H9 (cell line): Measurements from ENCODE around the gene ADGB. TPM values are rescaled to one million over a fixed set of nuclear protein-coding genes. Genes with fewer than 3 reads are reported as not detected.

Experiments used
- DNase-seq: peaks from one replicate; pipeline ENCODE4 v3.0.0-alpha.2; 2017
- H2AFZ ChIP-seq: one replicate; pipeline ENCODE4 v1.6.1; 2013; ENCODE audit warnings: mild to moderate bottlenecking, low read length, control low read depth, moderate library complexity
- H2AK5ac ChIP-seq: 2 replicates; pipeline ENCODE4 v1.6.1; 2013; ENCODE audit warnings: low read length, control low read depth, mixed read lengths; ENCODE audit not compliant: insufficient read length
- H2BK120ac ChIP-seq: one replicate; pipeline ENCODE4 v1.6.1; 2013; ENCODE audit warnings: low read depth, mild to moderate bottlenecking, low read length, control low read depth, inconsistent platforms; ENCODE audit not compliant: poor library complexity, severe bottlenecking
- H2BK12ac ChIP-seq: 2 replicates; pipeline ENCODE4 v1.6.1; 2013; ENCODE audit warnings: low read length, control low read depth, mixed read lengths, low read depth; ENCODE audit not compliant: insufficient read length
- H2BK15ac ChIP-seq: 2 replicates; pipeline ENCODE4 v1.6.1; 2013; ENCODE audit warnings: low read depth, low read length, control low read depth
- H2BK20ac ChIP-seq: one replicate; pipeline ENCODE4 v1.6.1; 2013; ENCODE audit warnings: low read depth, mild to moderate bottlenecking, low read length, control low read depth, inconsistent platforms; ENCODE audit not compliant: poor library complexity, severe bottlenecking
- H2BK5ac ChIP-seq: 2 replicates; pipeline ENCODE4 v1.6.1; 2013; ENCODE audit warnings: low read length, control low read depth, mixed read lengths; ENCODE audit not compliant: insufficient read length
- H3K14ac ChIP-seq: 2 replicates; pipeline ENCODE4 v1.6.1; 2013; ENCODE audit warnings: low read length, control low read depth; ENCODE audit not compliant: insufficient read depth
- H3K18ac ChIP-seq: 2 replicates; pipeline ENCODE4 v1.6.1; 2013; ENCODE audit warnings: low read depth, mild to moderate bottlenecking, mixed read lengths, low read length, control low read depth; ENCODE audit not compliant: insufficient read length
- H3K23ac ChIP-seq: 2 replicates; pipeline ENCODE4 v1.6.1; 2013; ENCODE audit warnings: low read length, control low read depth, mixed read lengths, low read depth; ENCODE audit not compliant: insufficient read length
- H3K23me2 ChIP-seq: 2 replicates; pipeline ENCODE4 v1.6.1; 2013; ENCODE audit warnings: low read depth, mild to moderate bottlenecking, mixed read lengths, low read length, control low read depth; ENCODE audit not compliant: insufficient read length, poor library complexity, severe bottlenecking
- H3K27ac ChIP-seq: 2 replicates; pipeline ENCODE4 v1.5.1; 2013; ENCODE audit warnings: low read length, control low read depth, mixed read lengths, low read depth; ENCODE audit not compliant: insufficient read length
- H3K27me3 ChIP-seq: 2 replicates; pipeline ENCODE4 v1.6.1; 2013; ENCODE audit warnings: low read length, control low read depth, inconsistent platforms; ENCODE audit not compliant: insufficient read depth
- H3K4ac ChIP-seq: 2 replicates; pipeline ENCODE4 v1.6.1; 2013; ENCODE audit warnings: low read depth, mild to moderate bottlenecking, control low read depth, inconsistent platforms, low read length, moderate library complexity
- H3K4me1 ChIP-seq: 2 replicates; pipeline ENCODE4 v1.6.1; 2013; ENCODE audit warnings: low read length, control low read depth, inconsistent platforms; ENCODE audit not compliant: insufficient read depth
- H3K4me2 ChIP-seq: 2 replicates; pipeline ENCODE4 v1.6.1; 2013; ENCODE audit warnings: low read length, control low read depth, mixed read lengths; ENCODE audit not compliant: insufficient read length, insufficient read depth
- H3K56ac ChIP-seq: 2 replicates; pipeline ENCODE4 v1.6.1; 2013; ENCODE audit warnings: low read depth, mild to moderate bottlenecking, mixed read lengths, low read length, control low read depth; ENCODE audit not compliant: insufficient read length
- H3K79me1 ChIP-seq: 2 replicates; pipeline ENCODE4 v1.6.1; 2013; ENCODE audit warnings: low read depth, mild to moderate bottlenecking, moderate library complexity, low read length, control low read depth, inconsistent platforms; ENCODE audit not compliant: insufficient read depth, poor library complexity, severe bottlenecking
- H3K79me2 ChIP-seq: 2 replicates; pipeline ENCODE4 v1.6.1; 2013; ENCODE audit warnings: low read length, control low read depth, inconsistent platforms; ENCODE audit not compliant: insufficient read depth
- H3K9ac ChIP-seq: 2 replicates; pipeline ENCODE4 v1.6.1; 2013; ENCODE audit warnings: low read length, control low read depth, mixed read lengths; ENCODE audit not compliant: insufficient read length; ENCODE audit errors: extremely low read depth
- H3K9me3 ChIP-seq: one replicate; pipeline ENCODE4 v1.6.1; 2013; ENCODE audit warnings: low read depth, low read length, inconsistent platforms; ENCODE audit not compliant: control insufficient read depth
- H3T11ph ChIP-seq: one replicate; pipeline ENCODE4 v1.6.1; 2013; ENCODE audit warnings: mild to moderate bottlenecking, low read length, control low read depth, inconsistent platforms
- H4K20me1 ChIP-seq: one replicate; pipeline ENCODE4 v1.6.1; 2013; ENCODE audit not compliant: control insufficient read depth, insufficient read length, insufficient read depth
- H4K5ac ChIP-seq: 2 replicates; pipeline ENCODE4 v1.6.1; 2013; ENCODE audit warnings: low read depth, mild to moderate bottlenecking, mixed read lengths, low read length, control low read depth; ENCODE audit not compliant: insufficient read length
- H4K8ac ChIP-seq: replicated peaks from 2 replicates; pipeline ENCODE4 v1.6.1; 2013; ENCODE audit warnings: low read length, control low read depth, mixed read lengths, low read depth; ENCODE audit not compliant: insufficient read length
- H4K91ac ChIP-seq: 2 replicates; pipeline ENCODE4 v1.6.1; 2013; ENCODE audit warnings: low read depth, mild to moderate bottlenecking, moderate library complexity, mixed read lengths, low read length, control low read depth; ENCODE audit not compliant: insufficient read length
- H3K27ac Mint-ChIP-seq, 3 experiments: 2 replicates in 2 of 3; 3 replicates in 1 of 3; pipeline ENCODE4 v1.8.0; 2020 to 2021; ENCODE audit warnings: mixed read lengths in 3 of 3, mild to moderate bottlenecking in 1 of 3, moderate library complexity in 1 of 3
- H3K27me3 Mint-ChIP-seq: 2 replicates; pipeline ENCODE4 v1.8.0; 2021; ENCODE audit warnings: low read depth, mild to moderate bottlenecking, moderate library complexity, mixed read lengths
- H3K36me3 Mint-ChIP-seq, 3 experiments: 2 replicates in 2 of 3; 3 replicates in 1 of 3; pipeline ENCODE4 v1.8.0; 2020 to 2021; ENCODE audit warnings: low read depth in 3 of 3, mixed read lengths in 3 of 3; ENCODE audit not compliant: insufficient read depth in 1 of 3
- H3K4me1 Mint-ChIP-seq, 2 experiments: 2 replicates each; pipeline ENCODE4 v1.8.0; 2020; ENCODE audit warnings: mixed read lengths in 2 of 2
- H3K4me3 Mint-ChIP-seq, 2 experiments: 2 replicates in 1 of 2; 3 replicates in 1 of 2; pipeline ENCODE4 v1.8.0; 2020 to 2021; ENCODE audit warnings: mild to moderate bottlenecking in 2 of 2, mixed read lengths in 2 of 2, moderate library complexity in 1 of 2
- H3K9me3 Mint-ChIP-seq, 2 experiments: 2 replicates in 1 of 2; 3 replicates in 1 of 2; pipeline ENCODE4 v1.8.0; 2020; ENCODE audit warnings: mild to moderate bottlenecking in 2 of 2, mixed read lengths in 2 of 2, moderate library complexity in 1 of 2
- WGBS: extraction: QIAGEN DNeasy Blood & Tissue Kit; methylation state at CpG from one replicate; pipeline ENCODE4 v1.1.7; 2013; ENCODE audit warnings: missing lambda C conversion rate, low lambda C conversion rate, mixed read lengths; ENCODE audit not compliant: insufficient read length; ENCODE audit errors: extremely low coverage; 5-methylcytosine and 5-hydroxymethylcytosine counted together
- total RNA-seq: library from RNA; stranded (reverse); gene quantifications from 2 replicates; pipeline ENCODE4 v1.2.1, GENCODE V29; 2021
- TF ChIP-seq, protein P1 (sequence below): fragments of 200-600 bp; sonication (generic); conservative IDR thresholded peaks from 3 replicates; pipeline ENCODE4 v1.8.0; 2021; ENCODE audit warnings: antibody characterized with exemption, mild to moderate bottlenecking

The ADGB gene
- total RNA-seq, 1 experiment from 2014 or later = not detected

DNA sequence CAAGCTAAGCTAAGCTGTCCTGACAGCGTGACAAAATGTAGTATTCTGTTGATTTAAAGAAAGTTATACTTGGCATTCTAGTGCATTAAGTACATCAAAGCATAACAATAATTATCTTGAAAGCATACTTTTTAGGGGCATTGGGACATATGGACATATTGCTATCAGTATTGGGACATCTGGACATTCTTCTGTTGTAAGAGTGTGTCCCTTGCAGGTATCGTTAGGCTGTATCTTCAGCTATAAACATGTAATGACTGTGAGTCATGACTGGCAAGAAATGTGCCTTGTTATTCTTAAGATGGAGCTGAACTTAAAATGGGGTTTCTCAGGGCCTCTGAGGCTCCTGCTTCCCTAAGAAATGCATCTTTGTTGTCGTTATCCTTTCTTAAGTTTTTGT lies 74.3 kb downstream of the ADGB start:
- Histone ChIP-seq H3K27ac (no peak overlapping the region), H4K91ac (no peak overlapping the region), H2AK5ac (no peak overlapping the region), H3K23me2 (no peaks in the 10 kb centered on the region), H2BK120ac (no peak overlapping the region), H2BK5ac (no peak overlapping the region), H3K23ac (no peak overlapping the region), H3K56ac (no peak overlapping the region), H3K79me2 (no peaks in the 10 kb centered on the region), H3K4ac (no peak overlapping the region), H2BK15ac (no peak overlapping the region), H3K9me3 (no peaks in the 10 kb centered on the region), H3K79me1 (no peaks in the 10 kb centered on the region), H2AFZ (no peak overlapping the region), H4K20me1 (no peaks in the 10 kb centered on the region), H3K18ac (no peak overlapping the region), H4K8ac (no peak overlapping the region), H2BK20ac (no peak overlapping the region), H4K5ac (no peak overlapping the region), H3T11ph (no peak overlapping the region), H2BK12ac (no peak overlapping the region), H3K14ac (no peak overlapping the region), H3K4me1 (no peaks in the 10 kb centered on the region), H3K27me3 (no peaks in the 10 kb centered on the region; the same call in 1 of the 2 replicates), H3K9ac (no peak overlapping the region), H3K4me2 (no peak overlapping the region)
- no peaks in the 10 kb centered on the region; a peak in 1 of 5 replicates for H3K9me3 Mint-ChIP-seq
- DNase-seq = no peak
- TF ChIP-seq, protein P1, sequence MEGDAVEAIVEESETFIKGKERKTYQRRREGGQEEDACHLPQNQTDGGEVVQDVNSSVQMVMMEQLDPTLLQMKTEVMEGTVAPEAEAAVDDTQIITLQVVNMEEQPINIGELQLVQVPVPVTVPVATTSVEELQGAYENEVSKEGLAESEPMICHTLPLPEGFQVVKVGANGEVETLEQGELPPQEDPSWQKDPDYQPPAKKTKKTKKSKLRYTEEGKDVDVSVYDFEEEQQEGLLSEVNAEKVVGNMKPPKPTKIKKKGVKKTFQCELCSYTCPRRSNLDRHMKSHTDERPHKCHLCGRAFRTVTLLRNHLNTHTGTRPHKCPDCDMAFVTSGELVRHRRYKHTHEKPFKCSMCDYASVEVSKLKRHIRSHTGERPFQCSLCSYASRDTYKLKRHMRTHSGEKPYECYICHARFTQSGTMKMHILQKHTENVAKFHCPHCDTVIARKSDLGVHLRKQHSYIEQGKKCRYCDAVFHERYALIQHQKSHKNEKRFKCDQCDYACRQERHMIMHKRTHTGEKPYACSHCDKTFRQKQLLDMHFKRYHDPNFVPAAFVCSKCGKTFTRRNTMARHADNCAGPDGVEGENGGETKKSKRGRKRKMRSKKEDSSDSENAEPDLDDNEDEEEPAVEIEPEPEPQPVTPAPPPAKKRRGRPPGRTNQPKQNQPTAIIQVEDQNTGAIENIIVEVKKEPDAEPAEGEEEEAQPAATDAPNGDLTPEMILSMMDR = no peak
- H3K4me1 Mint-ChIP-seq = no peaks in the 10 kb centered on the region
- WGBS = no CpG with 5 or more reads among the region's 3 CpGs
- H3K36me3 Mint-ChIP-seq = no peaks in the 10 kb centered on the region
- H3K4me3 Mint-ChIP-seq = no peak overlapping the region
- no peak overlapping the region for H3K27ac Mint-ChIP-seq
- H3K27me3 Mint-ChIP-seq = no peaks in the 10 kb centered on the region
